SK-N-MC (cell line): Measurements from ENCODE around the gene FARSA.

Source experiments
- EZH2 ChIP-seq: fragments of 200-600 bp; sonication (generic); IDR thresholded peaks from one replicate; pipeline ENCODE4 v1.6.1; 2017; ENCODE audit warnings: antibody characterized with exemption
- FOXP2 ChIP-seq: optimal IDR thresholded peaks from 2 replicates; pipeline ENCODE3; 2011; ENCODE audit warnings: mild to moderate bottlenecking, moderate library complexity; ENCODE audit not compliant: insufficient read depth; ENCODE audit errors: extremely low read length, control extremely low read depth
- POLR2AphosphoS5 ChIP-seq: IDR thresholded peaks from 2 replicates; pipeline ENCODE4 v1.6.1; 2012; ENCODE audit warnings: mild to moderate bottlenecking, low read depth, low read length, borderline replicate concordance

DNA sequence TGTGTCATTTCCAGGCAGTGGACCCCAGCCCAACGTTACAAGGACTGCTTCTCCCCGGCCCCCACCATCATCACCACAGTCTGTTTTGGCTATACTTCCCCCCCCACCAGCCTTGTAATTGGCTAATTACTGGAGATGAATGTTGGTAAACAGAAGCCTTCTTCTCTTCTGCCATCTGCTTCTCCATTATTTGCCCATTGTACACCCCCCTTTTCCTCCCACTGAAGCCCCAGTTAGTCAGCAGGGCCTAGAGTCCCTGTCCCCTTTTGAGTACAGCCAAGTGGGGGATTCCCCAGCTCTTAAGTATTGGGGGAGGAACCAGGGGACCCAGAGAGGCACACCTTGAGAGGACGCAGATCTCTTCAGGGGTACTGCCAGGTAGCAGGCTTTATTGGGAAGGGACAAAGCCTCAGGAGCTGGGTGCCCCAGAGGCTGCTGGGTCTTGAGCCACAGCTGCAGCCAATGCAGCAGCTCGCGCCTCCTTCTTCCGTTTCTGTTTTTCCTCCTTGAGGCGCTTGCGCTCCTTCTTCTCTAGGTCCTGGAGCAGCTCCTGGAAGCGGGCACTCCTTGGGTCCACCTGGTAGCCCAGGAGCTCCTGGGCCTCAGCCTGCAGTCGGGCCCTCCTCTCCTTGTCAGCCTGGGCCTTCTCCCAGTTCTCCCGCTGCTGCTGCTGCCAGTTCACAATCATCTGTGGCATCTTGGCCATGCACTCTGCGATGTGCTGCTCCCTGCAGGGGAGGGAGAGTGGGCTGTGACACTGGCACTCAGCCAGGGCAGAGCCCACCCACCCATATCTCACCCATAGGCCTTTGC is 20.5 kb upstream of the FARSA start:
- TF ChIP-seq EZH2 = no peak
- TF ChIP-seq POLR2AphosphoS5 = no peak; the same call in none of the 2 replicates
- TF ChIP-seq FOXP2 = no peak
